SK-N-SH treated with all-trans-retinoic acid at 6 μM for 48 hours (cell line): ENCODE results near the gene SPIRE2.

Source experiments
- ATAC-seq: fragments of 200-7000 bp; cut with Tn5 transposase; 3 replicates; pipeline ENCODE4 v1.9.1; 2020; ENCODE audit warnings: mild to moderate bottlenecking, moderate library complexity
- ARNTL ChIP-seq: fragments of 450-650 bp; formaldehyde crosslinking; IDR thresholded peaks from 2 replicates; pipeline ENCODE4 v1.5.0; 2020; ENCODE audit warnings: low read depth, mild to moderate bottlenecking, moderate library complexity, borderline replicate concordance
- BACH2 ChIP-seq: fragments of 250-450 bp; sonication (Bioruptor Pico); IDR thresholded peaks from 2 replicates; pipeline ENCODE4 v1.9.0; 2021; ENCODE audit warnings: mild to moderate bottlenecking, borderline replicate concordance
- CSDC2 ChIP-seq: fragments of 250-450 bp; sonication (Bioruptor Pico); IDR thresholded peaks from 2 replicates; pipeline ENCODE4 v1.5.0; 2020; ENCODE audit warnings: mild to moderate bottlenecking, moderate library complexity
- ESRRG ChIP-seq: fragments of 250-450 bp; sonication (Bioruptor Pico); IDR thresholded peaks from 2 replicates; pipeline ENCODE4 v1.6.1; 2021; ENCODE audit warnings: mild to moderate bottlenecking
- GLIS3 ChIP-seq: fragments of 250-450 bp; sonication (Bioruptor Pico); IDR thresholded peaks from 2 replicates; pipeline ENCODE4 v1.5.0; 2020; ENCODE audit warnings: mild to moderate bottlenecking, moderate library complexity
- ISL1 ChIP-seq: fragments of 250-450 bp; sonication (Bioruptor Pico); IDR thresholded peaks from 2 replicates; pipeline ENCODE4 v2.1.2; 2022; ENCODE audit warnings: mild to moderate bottlenecking, moderate library complexity
- OSR1 ChIP-seq: fragments of 250-450 bp; sonication (Bioruptor Pico); IDR thresholded peaks from 2 replicates; pipeline ENCODE4 v1.8.0; 2022; ENCODE audit warnings: moderate library complexity, mild to moderate bottlenecking, inconsistent platforms
- PPARA ChIP-seq: fragments of 250-450 bp; sonication (Bioruptor Pico); IDR thresholded peaks from 2 replicates; pipeline ENCODE4 v1.5.0; 2020; ENCODE audit warnings: mild to moderate bottlenecking, borderline replicate concordance
- RARB ChIP-seq: fragments of 250-450 bp; sonication (Bioruptor Pico); IDR thresholded peaks from 2 replicates; pipeline ENCODE4 v1.8.0; 2021; ENCODE audit warnings: mild to moderate bottlenecking, moderate library complexity
- SNAI2 ChIP-seq: fragments of 250-450 bp; sonication (Bioruptor Pico); IDR thresholded peaks from 2 replicates; pipeline ENCODE4 v1.5.0; 2020; ENCODE audit warnings: mild to moderate bottlenecking, moderate library complexity
- TCF4 ChIP-seq: fragments of 250-450 bp; sonication (Bioruptor Pico); IDR thresholded peaks from 2 replicates; pipeline ENCODE4 v1.8.0; 2021; ENCODE audit warnings: mild to moderate bottlenecking, moderate library complexity, borderline replicate concordance
- TOX ChIP-seq: fragments of 250-450 bp; sonication (Bioruptor Pico); IDR thresholded peaks from 2 replicates; pipeline ENCODE4 v1.8.0; 2021; ENCODE audit warnings: mild to moderate bottlenecking, moderate library complexity, borderline replicate concordance
- ZC3H10 ChIP-seq: fragments of 250-450 bp; sonication (Bioruptor Pico); IDR thresholded peaks from 2 replicates; pipeline ENCODE4 v1.5.1; 2021; ENCODE audit warnings: mild to moderate bottlenecking, moderate library complexity
- ZFP3 ChIP-seq: fragments of 250-450 bp; sonication (Bioruptor Pico); IDR thresholded peaks from 2 replicates; pipeline ENCODE4 v1.5.0; 2020; ENCODE audit warnings: mild to moderate bottlenecking, moderate library complexity
- ZFP30 ChIP-seq: fragments of 450-650 bp; formaldehyde crosslinking; IDR thresholded peaks from 2 replicates; pipeline ENCODE4 v1.5.0; 2022; ENCODE audit warnings: mild to moderate bottlenecking, moderate library complexity
- ZNF565 ChIP-seq: fragments of 450-650 bp; formaldehyde crosslinking; conservative IDR thresholded peaks from 2 replicates; pipeline ENCODE4 v1.5.0; 2020; ENCODE audit warnings: low read depth, mild to moderate bottlenecking, moderate library complexity
- ZNF70 ChIP-seq: fragments of 450-650 bp; formaldehyde crosslinking; IDR thresholded peaks from 2 replicates; pipeline ENCODE4 v1.5.0; 2020; ENCODE audit warnings: mild to moderate bottlenecking, moderate library complexity
- ZNF8 ChIP-seq: fragments of 450-650 bp; formaldehyde crosslinking; IDR thresholded peaks from 2 replicates; pipeline ENCODE4 v1.5.0; 2020; ENCODE audit warnings: mild to moderate bottlenecking, moderate library complexity
- TF ChIP-seq, protein P1 (sequence below): fragments of 250-450 bp; sonication (Bioruptor Pico); IDR thresholded peaks from 2 replicates; pipeline ENCODE4 v1.8.0; 2020; ENCODE audit warnings: mild to moderate bottlenecking, moderate library complexity, borderline replicate concordance
- TF ChIP-seq, protein P2 (sequence below): fragments of 250-450 bp; sonication (Bioruptor Pico); IDR thresholded peaks from 2 replicates; pipeline ENCODE4 v1.5.1; 2021; ENCODE audit warnings: mild to moderate bottlenecking, moderate library complexity
- TF ChIP-seq, protein P3 (sequence below): fragments of 250-450 bp; sonication (Bioruptor Pico); IDR thresholded peaks from 2 replicates; pipeline ENCODE4 v1.5.1; 2020; ENCODE audit warnings: low read depth, mild to moderate bottlenecking, moderate library complexity
- TF ChIP-seq, protein P4 (sequence below): fragments of 250-450 bp; sonication (Bioruptor Pico); IDR thresholded peaks from 2 replicates; pipeline ENCODE4 v1.8.0; 2021; ENCODE audit warnings: low read depth, mild to moderate bottlenecking, moderate library complexity, borderline replicate concordance

Gene SPIRE2

DNA sequence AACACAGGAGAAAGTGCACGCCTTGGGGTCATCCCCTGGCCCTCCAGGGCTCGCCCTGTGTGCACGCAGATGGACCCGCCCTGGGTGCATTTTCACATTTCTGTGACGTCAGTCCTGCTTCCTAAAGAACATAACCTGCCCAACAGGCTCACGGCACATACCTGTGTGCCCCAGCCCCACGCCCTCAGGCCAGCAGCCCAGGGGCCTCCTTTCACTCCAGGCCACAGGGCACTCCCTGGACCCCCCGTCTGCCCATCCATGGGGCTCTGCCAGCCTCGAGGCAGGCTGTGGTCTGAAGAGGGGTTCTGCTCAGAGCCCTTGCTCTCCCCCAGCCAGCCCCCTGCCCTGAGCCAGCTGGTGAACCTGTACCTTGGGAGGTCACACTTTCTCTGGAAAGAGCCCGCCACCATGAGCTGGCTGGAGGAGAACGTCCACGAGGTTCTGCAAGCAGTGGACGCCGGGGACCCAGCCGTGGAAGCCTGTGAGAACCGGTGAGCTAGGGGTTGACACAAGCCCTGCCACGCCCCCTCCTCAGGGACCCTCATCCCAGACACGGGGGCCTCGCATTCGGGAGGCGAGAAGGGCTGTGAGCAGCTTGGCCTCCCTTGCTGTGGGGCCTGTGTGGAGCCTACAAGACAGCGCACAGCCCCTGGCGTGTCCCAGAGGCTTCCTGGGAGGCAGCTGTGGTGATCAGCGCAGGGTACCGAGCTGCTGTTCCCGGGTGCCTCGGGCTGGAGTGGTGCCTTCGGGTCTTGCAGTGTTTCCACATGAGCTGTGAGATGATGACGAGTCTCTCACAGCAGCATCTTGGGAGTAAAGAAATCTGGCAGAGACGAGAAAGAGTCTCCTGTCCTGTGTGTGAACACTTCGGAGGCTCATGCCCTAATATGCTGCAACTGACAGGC lies 76.6 kb downstream of the SPIRE2 start:
- TF ChIP-seq SNAI2 (CRISPR knock-in tag) (no peak), OSR1 (CRISPR knock-in tag) (no peak), GLIS3 (no peak), ISL1 (CRISPR knock-in tag) (no peak)
- TF ChIP-seq, protein P1, sequence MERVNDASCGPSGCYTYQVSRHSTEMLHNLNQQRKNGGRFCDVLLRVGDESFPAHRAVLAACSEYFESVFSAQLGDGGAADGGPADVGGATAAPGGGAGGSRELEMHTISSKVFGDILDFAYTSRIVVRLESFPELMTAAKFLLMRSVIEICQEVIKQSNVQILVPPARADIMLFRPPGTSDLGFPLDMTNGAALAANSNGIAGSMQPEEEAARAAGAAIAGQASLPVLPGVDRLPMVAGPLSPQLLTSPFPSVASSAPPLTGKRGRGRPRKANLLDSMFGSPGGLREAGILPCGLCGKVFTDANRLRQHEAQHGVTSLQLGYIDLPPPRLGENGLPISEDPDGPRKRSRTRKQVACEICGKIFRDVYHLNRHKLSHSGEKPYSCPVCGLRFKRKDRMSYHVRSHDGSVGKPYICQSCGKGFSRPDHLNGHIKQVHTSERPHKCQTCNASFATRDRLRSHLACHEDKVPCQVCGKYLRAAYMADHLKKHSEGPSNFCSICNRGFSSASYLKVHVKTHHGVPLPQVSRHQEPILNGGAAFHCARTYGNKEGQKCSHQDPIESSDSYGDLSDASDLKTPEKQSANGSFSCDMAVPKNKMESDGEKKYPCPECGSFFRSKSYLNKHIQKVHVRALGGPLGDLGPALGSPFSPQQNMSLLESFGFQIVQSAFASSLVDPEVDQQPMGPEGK (CRISPR knock-in tag) = no peak
- TF ChIP-seq, protein P2, sequence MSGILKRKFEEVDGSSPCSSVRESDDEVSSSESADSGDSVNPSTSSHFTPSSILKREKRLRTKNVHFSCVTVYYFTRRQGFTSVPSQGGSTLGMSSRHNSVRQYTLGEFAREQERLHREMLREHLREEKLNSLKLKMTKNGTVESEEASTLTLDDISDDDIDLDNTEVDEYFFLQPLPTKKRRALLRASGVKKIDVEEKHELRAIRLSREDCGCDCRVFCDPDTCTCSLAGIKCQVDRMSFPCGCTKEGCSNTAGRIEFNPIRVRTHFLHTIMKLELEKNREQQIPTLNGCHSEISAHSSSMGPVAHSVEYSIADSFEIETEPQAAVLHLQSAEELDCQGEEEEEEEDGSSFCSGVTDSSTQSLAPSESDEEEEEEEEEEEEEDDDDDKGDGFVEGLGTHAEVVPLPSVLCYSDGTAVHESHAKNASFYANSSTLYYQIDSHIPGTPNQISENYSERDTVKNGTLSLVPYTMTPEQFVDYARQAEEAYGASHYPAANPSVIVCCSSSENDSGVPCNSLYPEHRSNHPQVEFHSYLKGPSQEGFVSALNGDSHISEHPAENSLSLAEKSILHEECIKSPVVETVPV (CRISPR knock-in tag) = no peak
- ATAC-seq = no peak; the same call in 1 of the 3 replicates

DNA sequence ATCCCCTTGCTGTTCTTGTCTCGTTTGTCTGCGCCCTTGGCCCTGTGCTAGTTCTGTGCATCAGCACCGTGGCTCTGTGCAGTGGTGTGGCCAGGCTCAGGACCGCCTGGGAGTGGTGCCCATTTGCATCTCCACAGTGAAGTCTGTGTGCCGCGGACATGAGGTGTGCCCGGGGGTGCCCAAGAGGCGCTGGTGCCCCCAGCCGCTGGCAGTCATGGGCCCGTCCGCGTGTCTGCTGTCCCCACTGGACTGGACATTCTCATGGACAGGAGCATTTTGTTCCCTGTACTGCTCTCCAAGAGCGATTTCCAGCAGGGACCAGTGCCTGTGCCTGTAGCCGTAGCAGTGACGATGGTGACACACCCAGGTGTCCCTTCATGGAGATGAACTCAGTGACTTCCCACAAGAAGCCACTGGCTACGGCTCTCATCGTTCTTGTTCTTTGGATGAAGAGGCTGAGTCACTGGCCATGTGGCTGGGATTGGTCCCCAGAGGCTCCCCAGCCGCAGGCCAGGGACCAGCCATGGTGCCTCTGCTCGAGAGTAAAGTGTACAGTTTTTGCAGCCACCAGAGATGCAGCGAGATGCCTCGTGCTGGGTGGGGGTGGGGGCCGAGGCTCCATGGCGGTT lies 77.3 kb downstream of the SPIRE2 start:
- ATAC-seq = no peak; the same call in 2 of the 3 replicates
- TF ChIP-seq, protein P2 (CRISPR knock-in tag) = no peak
- no peak for TF ChIP-seq ZFP3 (CRISPR knock-in tag)
- no peak for TF ChIP-seq ZNF8
- no peak for TF ChIP-seq ZFP30 (CRISPR knock-in tag)
- no peak for TF ChIP-seq BACH2 (CRISPR knock-in tag)
- TF ChIP-seq, protein P1 (CRISPR knock-in tag) = no peak
- no peak for TF ChIP-seq TOX (CRISPR knock-in tag)
- no peak for TF ChIP-seq PPARA
- TF ChIP-seq, protein P3, sequence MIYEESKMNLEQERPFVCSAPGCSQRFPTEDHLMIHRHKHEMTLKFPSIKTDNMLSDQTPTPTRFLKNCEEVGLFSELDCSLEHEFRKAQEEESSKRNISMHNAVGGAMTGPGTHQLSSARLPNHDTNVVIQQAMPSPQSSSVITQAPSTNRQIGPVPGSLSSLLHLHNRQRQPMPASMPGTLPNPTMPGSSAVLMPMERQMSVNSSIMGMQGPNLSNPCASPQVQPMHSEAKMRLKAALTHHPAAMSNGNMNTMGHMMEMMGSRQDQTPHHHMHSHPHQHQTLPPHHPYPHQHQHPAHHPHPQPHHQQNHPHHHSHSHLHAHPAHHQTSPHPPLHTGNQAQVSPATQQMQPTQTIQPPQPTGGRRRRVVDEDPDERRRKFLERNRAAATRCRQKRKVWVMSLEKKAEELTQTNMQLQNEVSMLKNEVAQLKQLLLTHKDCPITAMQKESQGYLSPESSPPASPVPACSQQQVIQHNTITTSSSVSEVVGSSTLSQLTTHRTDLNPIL = no peak
- no peak for TF ChIP-seq ZNF70 (CRISPR knock-in tag)
- no peak for TF ChIP-seq ESRRG (CRISPR knock-in tag)
- TF ChIP-seq, protein P4, sequence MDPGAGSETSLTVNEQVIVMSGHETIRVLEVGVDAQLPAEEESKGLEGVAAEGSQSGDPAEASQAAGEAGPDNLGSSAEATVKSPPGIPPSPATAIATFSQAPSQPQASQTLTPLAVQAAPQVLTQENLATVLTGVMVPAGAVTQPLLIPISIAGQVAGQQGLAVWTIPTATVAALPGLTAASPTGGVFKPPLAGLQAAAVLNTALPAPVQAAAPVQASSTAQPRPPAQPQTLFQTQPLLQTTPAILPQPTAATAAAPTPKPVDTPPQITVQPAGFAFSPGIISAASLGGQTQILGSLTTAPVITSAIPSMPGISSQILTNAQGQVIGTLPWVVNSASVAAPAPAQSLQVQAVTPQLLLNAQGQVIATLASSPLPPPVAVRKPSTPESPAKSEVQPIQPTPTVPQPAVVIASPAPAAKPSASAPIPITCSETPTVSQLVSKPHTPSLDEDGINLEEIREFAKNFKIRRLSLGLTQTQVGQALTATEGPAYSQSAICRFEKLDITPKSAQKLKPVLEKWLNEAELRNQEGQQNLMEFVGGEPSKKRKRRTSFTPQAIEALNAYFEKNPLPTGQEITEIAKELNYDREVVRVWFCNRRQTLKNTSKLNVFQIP (CRISPR knock-in tag) = no peak
- no peak for TF ChIP-seq CSDC2 (CRISPR knock-in tag)
- TF ChIP-seq ZC3H10 (CRISPR knock-in tag) = no peak
- TF ChIP-seq ZNF565 (CRISPR knock-in tag) = no peak
- no peak for TF ChIP-seq RARB (CRISPR knock-in tag)
- TF ChIP-seq GLIS3 = no peak
- no peak for TF ChIP-seq TCF4 (CRISPR knock-in tag)
- no peak for TF ChIP-seq SNAI2 (CRISPR knock-in tag)
- TF ChIP-seq ARNTL (CRISPR knock-in tag) = no peak
